Measurements from ENCODE around the gene ZBTB45.

The ZBTB45 gene

DNA sequence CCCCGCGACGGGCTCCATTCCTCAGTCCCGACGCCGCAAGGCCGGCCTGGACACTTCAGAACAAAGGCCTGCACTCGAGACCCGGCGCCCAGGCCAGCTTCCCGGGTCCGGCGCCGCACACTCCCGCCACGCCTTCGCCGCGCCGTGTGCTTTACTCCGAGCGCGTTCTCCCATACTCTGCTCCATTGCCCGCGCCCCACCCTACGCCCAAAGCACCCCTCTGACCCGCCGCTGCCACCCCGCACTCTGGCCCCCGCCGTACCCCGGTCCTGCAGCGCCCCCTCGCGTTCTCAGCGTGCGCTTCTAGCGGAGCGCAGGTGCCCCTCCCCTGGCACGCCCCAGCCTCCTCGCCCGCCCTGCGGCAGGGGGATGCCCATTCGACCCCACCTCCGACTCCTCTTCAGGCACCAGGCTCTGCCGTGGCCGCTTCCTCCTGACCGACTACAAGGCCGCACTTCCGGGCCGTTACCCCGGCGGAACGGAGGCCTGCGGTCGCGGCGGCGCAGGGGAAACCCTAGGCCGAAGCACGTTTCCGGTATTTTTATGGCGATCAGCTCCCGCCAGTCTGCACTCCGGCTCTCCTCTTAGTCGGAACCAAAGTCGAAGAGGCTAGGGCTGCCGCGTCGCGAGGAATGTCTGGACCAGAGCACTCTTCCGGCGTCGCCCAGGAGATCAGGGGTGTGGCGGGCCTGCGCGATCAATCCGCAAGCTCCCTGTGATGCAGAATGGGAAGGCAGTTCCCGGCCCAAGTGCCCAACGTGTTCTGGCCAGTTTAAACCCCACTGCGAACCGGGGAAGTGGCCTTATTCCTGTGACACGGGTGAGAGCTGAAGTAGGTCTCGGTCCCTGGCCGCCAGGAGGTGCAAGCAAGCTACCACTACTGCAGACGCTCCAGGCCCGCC is at the start of gene ZBTB45 (continued):
- no peak for TF ChIP-seq ZNF19 (tag by site-specific recombination; IDR thresholded peaks at IDR 0.05; ENCODE audit: low read depth)
- TF ChIP-seq ZNF362 (tag by site-specific recombination; IDR thresholded peaks at IDR 0.05), result 0 out of 2 replicates have a peak, but pooled peaks have one; percentile 52
- TF ChIP-seq ZNF473 (tag by site-specific recombination; IDR thresholded peaks at IDR 0.05), result no peak
- TF ChIP-seq KLF17 (tag by site-specific recombination; IDR thresholded peaks at IDR 0.05), result peak; percentile 99
- peak; percentile 91 for TF ChIP-seq SP2 (tag by site-specific recombination; IDR thresholded peaks at IDR 0.05)
- peak; percentile 17; the same call in 1 of the 2 replicates for TF ChIP-seq RBAK (tag by site-specific recombination; IDR thresholded peaks at IDR 0.05)
- TF ChIP-seq MZF1 (tag by site-specific recombination; IDR thresholded peaks at IDR 0.05; ENCODE audit: borderline replicate concordance), result peak; percentile 63; the same call in 1 of the 2 replicates
- peak; percentile 99 for TF ChIP-seq ZNF324 (tag by site-specific recombination; IDR thresholded peaks at IDR 0.05)
- TF ChIP-seq ZNF18 (tag by site-specific recombination; IDR thresholded peaks at IDR 0.05), result peak; percentile 46
- peak; percentile 95 for TF ChIP-seq SP3 (tag by site-specific recombination; IDR thresholded peaks at IDR 0.05)
- peak; percentile 84 for TF ChIP-seq ZBTB21 (tag by site-specific recombination; IDR thresholded peaks at IDR 0.05)
- TF ChIP-seq ZNF266 (tag by site-specific recombination; IDR thresholded peaks at IDR 0.05; ENCODE audit: low read depth), result no peak
- TF ChIP-seq ZNF157 (tag by site-specific recombination; IDR thresholded peaks at IDR 0.05), result no peak
- TF ChIP-seq ZNF658 (tag by site-specific recombination; IDR thresholded peaks at IDR 0.05), result no peak
- peak; percentile 99 for TF ChIP-seq ZXDB (tag by site-specific recombination; IDR thresholded peaks at IDR 0.05)
- TF ChIP-seq, protein P1, sequence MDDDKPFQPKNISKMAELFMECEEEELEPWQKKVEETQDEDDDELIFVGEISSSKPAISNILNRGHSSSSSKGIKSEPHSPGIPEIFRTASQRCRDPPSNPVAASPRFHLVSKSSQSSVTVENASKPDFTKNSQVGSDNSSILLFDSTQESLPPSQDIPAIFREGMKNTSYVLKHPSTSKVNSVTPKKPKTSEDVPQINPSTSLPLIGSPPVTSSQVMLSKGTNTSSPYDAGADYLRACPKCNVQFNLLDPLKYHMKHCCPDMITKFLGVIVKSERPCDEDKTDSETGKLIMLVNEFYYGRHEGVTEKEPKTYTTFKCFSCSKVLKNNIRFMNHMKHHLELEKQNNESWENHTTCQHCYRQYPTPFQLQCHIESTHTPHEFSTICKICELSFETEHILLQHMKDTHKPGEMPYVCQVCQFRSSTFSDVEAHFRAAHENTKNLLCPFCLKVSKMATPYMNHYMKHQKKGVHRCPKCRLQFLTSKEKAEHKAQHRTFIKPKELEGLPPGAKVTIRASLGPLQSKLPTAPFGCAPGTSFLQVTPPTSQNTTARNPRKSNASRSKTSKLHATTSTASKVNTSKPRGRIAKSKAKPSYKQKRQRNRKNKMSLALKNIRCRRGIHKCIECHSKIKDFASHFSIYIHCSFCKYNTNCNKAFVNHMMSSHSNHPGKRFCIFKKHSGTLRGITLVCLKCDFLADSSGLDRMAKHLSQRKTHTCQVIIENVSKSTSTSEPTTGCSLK (tag by site-specific recombination; IDR thresholded peaks at IDR 0.05), result no peak
- TF ChIP-seq PBX3 (CRISPR knock-in tag; IDR thresholded peaks at IDR 0.05), result peak; percentile 99
- TF ChIP-seq, protein P2, sequence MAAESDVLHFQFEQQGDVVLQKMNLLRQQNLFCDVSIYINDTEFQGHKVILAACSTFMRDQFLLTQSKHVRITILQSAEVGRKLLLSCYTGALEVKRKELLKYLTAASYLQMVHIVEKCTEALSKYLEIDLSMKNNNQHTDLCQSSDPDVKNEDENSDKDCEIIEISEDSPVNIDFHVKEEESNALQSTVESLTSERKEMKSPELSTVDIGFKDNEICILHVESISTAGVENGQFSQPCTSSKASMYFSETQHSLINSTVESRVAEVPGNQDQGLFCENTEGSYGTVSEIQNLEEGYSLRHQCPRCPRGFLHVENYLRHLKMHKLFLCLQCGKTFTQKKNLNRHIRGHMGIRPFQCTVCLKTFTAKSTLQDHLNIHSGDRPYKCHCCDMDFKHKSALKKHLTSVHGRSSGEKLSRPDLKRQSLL (tag by site-specific recombination; IDR thresholded peaks at IDR 0.05), result peak; percentile 45; the same call in 1 of the 2 replicates
- peak; percentile 37; the same call in 1 of the 2 replicates for TF ChIP-seq ZNF623 (tag by site-specific recombination; IDR thresholded peaks at IDR 0.05)
- TF ChIP-seq KLF10 (tag by site-specific recombination; IDR thresholded peaks at IDR 0.05), result peak; percentile 94
- peak; percentile 80 for TF ChIP-seq ZNF785 (tag by site-specific recombination; IDR thresholded peaks at IDR 0.05)
- TF ChIP-seq ZNF558 (tag by site-specific recombination; IDR thresholded peaks at IDR 0.05), result peak; percentile 55; the same call in 1 of the 2 replicates
- peak; percentile 85 for TF ChIP-seq GLIS2 (tag by site-specific recombination; IDR thresholded peaks at IDR 0.05)
- TF ChIP-seq PRDM10 (tag by site-specific recombination; IDR thresholded peaks at IDR 0.05), result peak; percentile 77; the same call in 1 of the 2 replicates
- peak; percentile 99 for TF ChIP-seq ZNF2 (tag by site-specific recombination; IDR thresholded peaks at IDR 0.05)
- TF ChIP-seq ZNF610 (tag by site-specific recombination; IDR thresholded peaks at IDR 0.05; ENCODE audit: borderline replicate concordance), result peak; percentile 83; the same call in 1 of the 2 replicates
- peak; percentile 100 for TF ChIP-seq HOXC10 (CRISPR knock-in tag; IDR thresholded peaks at IDR 0.05)
